C4-2B (cell line): ENCODE data around the gene TMEM163.

Source experiments
- CTCF ChIP-seq: fragments of 450-650 bp; conservative IDR thresholded peaks from 2 replicates; pipeline ENCODE4 v1.5.1; 2017; ENCODE audit warnings: mild to moderate bottlenecking
- ZFX ChIP-seq: fragments of 450-650 bp; IDR thresholded peaks from 2 replicates; pipeline ENCODE4 v1.6.1; 2017

DNA sequence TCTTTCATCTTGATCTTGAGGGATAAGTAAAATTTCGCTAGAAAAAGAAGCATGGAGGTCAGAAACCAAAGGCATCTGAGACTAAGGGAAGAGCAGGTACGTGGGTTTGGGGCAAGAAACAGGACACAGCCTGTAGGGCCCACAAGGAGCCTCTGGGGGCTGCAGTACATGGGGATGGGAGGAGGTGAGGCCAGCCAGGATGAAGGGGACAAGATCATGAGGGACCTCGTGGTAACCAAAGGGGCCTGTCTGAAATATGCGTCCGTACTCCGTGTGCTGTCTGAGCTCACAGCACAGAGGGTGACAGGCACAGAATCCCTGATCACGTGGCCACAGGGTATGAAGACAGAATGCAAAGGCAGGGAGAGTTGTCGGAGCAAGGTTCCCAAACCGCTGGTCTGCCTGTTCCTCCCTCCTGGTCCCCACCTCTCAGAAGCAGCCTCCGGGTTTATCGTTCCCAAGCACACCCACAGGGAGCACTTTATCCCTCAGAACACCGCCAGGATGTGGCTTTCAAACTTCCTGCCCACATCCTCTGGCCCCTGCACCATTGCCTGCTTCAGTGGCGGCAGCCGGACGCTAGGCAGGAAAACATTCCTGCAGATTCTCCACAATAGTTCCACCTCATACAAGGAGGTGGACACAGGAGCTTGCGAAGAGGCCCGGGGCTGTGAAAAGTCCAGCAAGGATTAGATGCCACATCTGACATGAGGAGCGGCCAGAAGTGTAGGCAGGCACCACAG, 12.0 kb downstream of the TMEM163 start:
- TF ChIP-seq CTCF (no peak), ZFX (no peak)
